Measurements from ENCODE around the gene CRB3. TPM values are rescaled to one million over a fixed set of nuclear protein-coding genes. Genes with fewer than 3 reads are reported as not detected.

Gene CRB3
- total RNA-seq, 1 experiment from 2014 or later, result not detected

GRCh38 chr19:6459262-6460098 is 4.6 kb upstream of the CRB3 start, which contains the start of gene SLC25A23:
TSS of gene SLC25A23 (minus strand) at chr19:6459792. CDS start at chr19:6459628, 164 bp downstream.
- in situ Hi-C loops (cut with HindIII; ENCODE audit: low sequenced_read_pairs), result no loop called here
- DNase-seq (ENCODE audit: low spot score), result peak; percentile 79

DNA sequence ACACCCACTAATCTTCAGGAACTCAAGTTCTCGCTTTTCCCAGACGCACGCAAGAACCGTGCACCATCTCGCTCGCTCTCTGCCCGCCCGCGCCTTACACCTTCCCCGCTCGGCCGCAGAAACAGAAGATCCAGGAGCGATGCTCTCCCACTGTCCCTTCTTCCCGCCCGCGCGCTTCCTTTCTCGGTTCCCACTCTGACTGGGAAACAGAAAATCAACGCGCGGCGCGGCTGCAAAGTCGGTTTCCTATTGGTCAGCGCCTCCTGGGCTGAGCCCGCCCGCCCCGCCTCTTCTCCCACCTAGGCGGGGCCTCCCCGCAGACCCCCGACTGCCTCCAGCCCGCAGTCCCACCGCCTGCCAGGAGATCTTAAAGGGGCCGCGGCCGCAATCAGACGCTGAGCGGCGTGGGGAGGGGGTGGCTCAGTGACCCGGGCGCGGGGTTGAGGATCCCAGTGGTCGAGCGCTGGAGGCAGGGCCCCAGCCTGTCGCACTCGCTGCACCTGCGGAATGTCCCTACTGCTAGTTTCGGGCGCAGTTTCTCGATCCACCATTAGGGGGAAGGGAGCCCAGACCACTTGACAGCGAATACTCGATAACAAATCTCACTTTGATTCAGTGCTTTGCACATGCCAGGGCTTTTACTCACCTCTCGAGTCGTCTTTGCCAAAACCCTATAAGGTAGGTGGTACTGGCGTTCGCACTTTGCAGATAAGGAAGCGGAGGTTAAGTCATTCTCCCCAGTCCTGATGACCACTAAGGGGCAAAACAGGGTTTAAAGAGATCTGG is 3.8 kb upstream of the CRB3 start:
- in situ Hi-C loops (cut with HindIII; ENCODE audit: low sequenced_read_pairs), result no loop called here
- peak; percentile 100 for DNase-seq (ENCODE audit: low spot score)

- in situ Hi-C loops (cut with HindIII; ENCODE audit: low sequenced_read_pairs), result no loop called here
- DNase-seq (ENCODE audit: low spot score), result no peak
Measured at GRCh38 chr19:6465006-6465405, 935 bp downstream of the CRB3 start.

- DNase-seq (ENCODE audit: low spot score), result no peak
- in situ Hi-C loops (cut with HindIII; ENCODE audit: low sequenced_read_pairs), result no loop called here
Measured at GRCh38 chr19:6465663-6466062, 1.6 kb downstream of the CRB3 start.

- in situ Hi-C loops (cut with HindIII; ENCODE audit: low sequenced_read_pairs), result no loop called here
- no peak for DNase-seq (ENCODE audit: low spot score)
Measured at GRCh38 chr19:6466526-6467248, 2.6 kb downstream of the CRB3 start.

GRCh38 chr19:6467384-6467783 is 3.3 kb downstream of the CRB3 start:
- no peak for DNase-seq (ENCODE audit: low spot score)
- in situ Hi-C loops (cut with HindIII; ENCODE audit: low sequenced_read_pairs), result no loop called here

- in situ Hi-C loops (cut with HindIII; ENCODE audit: low sequenced_read_pairs), result no loop called here
Measured at GRCh38 chr19:6470173-6470572, 6.1 kb downstream of the CRB3 start.

DNA sequence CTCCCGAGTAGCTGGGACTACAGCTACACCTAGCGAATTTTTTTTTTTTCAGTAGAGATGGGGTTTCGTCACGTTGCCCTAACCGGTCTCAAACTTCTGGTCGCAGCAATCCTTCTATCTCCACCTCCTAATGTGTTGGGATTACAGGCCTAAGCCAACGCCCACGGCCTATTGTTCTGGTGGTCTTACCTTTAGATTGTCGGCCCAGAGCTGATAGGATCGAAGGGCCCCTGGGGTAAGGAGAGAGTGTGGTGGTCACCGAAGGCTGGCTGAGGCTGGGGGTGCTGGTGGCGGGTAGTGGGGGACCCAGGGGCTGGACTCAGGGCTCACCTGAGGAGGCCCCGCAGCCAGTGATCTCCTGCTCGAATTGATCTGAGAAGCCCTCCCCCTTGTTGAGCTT is 7.0 kb downstream of the CRB3 start:
- no peak for DNase-seq (ENCODE audit: low spot score)
- in situ Hi-C loops (cut with HindIII; ENCODE audit: low sequenced_read_pairs), result no loop called here

More at GRCh38 chr19:6470173-6470572, 6.1 kb downstream of the CRB3 start:
- no peak for DNase-seq (ENCODE audit: low spot score)

DNA sequence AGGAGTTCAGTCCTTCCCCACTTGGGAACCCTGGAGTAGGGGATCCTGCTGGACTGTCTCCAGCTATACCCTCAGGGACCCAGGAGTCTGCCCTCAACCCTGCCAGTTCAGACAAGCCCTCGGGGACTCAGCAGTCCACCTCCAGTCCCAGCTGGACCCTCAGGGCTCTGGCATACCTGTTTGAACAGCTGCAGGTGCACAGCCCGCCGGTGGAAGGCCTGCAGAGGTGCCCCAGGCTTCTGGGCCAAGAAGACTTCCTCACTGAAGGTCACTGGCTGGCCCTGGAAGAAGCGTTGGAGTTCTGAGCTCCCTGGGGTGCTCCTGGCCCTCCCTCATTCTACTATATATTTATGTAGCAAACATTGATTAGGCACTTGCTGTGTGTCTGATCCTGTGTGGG is 8.6 kb downstream of the CRB3 start:
- in situ Hi-C loops (cut with HindIII; ENCODE audit: low sequenced_read_pairs), result no loop called here
- DNase-seq (ENCODE audit: low spot score), result no peak

- in situ Hi-C loops (cut with HindIII; ENCODE audit: low sequenced_read_pairs), result no loop called here
- DNase-seq (ENCODE audit: low spot score), result no peak
Measured at GRCh38 chr19:6473647-6474046, 9.6 kb downstream of the CRB3 start.

- DNase-seq (ENCODE audit: low spot score), result no peak
- in situ Hi-C loops (cut with HindIII; ENCODE audit: low sequenced_read_pairs), result no loop called here
Measured at GRCh38 chr19:6475321-6476108, 11.4 kb downstream of the CRB3 start.

GRCh38 chr19:6476155-6476895 is 12.3 kb downstream of the CRB3 start:
- DNase-seq (ENCODE audit: low spot score), result peak; percentile 63
- in situ Hi-C loops (cut with HindIII; ENCODE audit: low sequenced_read_pairs), result no loop called here

GRCh38 chr19:6476896-6477431 is 12.9 kb downstream of the CRB3 start:
- in situ Hi-C loops (cut with HindIII; ENCODE audit: low sequenced_read_pairs), result no loop called here
- DNase-seq (ENCODE audit: low spot score), result no peak

GRCh38 chr19:6478815-6479214 is 14.7 kb downstream of the CRB3 start:
- no peak for DNase-seq (ENCODE audit: low spot score)
- in situ Hi-C loops (cut with HindIII; ENCODE audit: low sequenced_read_pairs), result no loop called here

- DNase-seq (ENCODE audit: low spot score), result no peak
- in situ Hi-C loops (cut with HindIII; ENCODE audit: low sequenced_read_pairs), result no loop called here
Measured at GRCh38 chr19:6479836-6480398, 15.8 kb downstream of the CRB3 start.

DNA sequence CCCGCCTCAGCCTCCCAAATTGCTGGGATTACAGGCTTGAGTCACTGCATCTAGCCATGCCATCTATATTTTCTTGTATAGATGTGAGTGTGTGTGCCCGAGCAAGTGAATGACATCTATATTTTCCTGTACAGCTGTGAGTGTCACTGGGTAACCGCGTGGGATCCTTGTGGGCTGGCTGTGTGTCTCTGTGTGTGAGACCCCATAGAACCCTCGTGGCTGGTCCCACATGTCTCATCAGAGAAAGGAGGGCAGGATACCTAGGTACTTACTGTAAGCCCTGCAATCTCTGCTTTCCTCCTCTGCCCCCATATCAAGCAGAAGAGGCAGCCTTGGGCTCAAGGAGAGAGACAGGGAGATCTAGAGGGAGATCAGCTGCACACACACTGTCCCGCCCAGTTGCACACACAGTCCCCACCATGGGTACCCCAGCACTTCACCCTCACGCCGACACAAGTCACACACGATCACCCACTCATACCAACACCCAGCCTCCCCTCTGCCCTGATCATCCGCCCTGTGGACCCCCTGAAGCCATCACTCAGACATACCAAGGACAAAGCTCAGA is 16.9 kb downstream of the CRB3 start:
- DNase-seq (ENCODE audit: low spot score), result no peak
- in situ Hi-C loops (cut with HindIII; ENCODE audit: low sequenced_read_pairs), result no loop called here

- no peak for DNase-seq (ENCODE audit: low spot score)
- in situ Hi-C loops (cut with HindIII; ENCODE audit: low sequenced_read_pairs), result no loop called here
Measured at GRCh38 chr19:6481541-6482342, 17.7 kb downstream of the CRB3 start, which contains the start of gene DENND1C. TSS of gene DENND1C (minus strand) at chr19:6481787. CDS start at chr19:6481695, 92 bp downstream.
